Measurements from ENCODE around the gene ITPR1. TPM values are rescaled to one million over a fixed set of nuclear protein-coding genes. Genes with fewer than 3 reads are reported as not detected.

ITPR1 gene
- polyA plus RNA-seq, 2 of the 4 experiments (the other 2 are of a cell fraction): 2.8 to 9.6 TPM

- Histone ChIP-seq H3K4me1 (no peaks in the 10 kb centered on the region), H3K9me3 (no peaks in the 10 kb centered on the region), H3K27ac (no peak overlapping the region), H3K4me3 (no peak overlapping the region), H3K4me2 (no peak overlapping the region)
- ATAC-seq: peak; percentile 56 to 70; a peak in 4 of 6 replicates
- ChIA-PET CTCF (interaction anchor here (0.6 kb wide), 1 partner anchor 48 kb away, joined by 3 read pairs; no protein-coding TSS in a partner anchor), POLR2A (no interaction called here)
- no peak for DNase-seq (ENCODE audit: low read depth in 1 of 2, low spot score in 1 of 2)
- TF ChIP-seq JUN (IDR thresholded peaks at IDR 0.05) (no peak), ZSCAN20 (CRISPR knock-in tag; IDR thresholded peaks at IDR 0.05) (no peak), FOSB (CRISPR knock-in tag; IDR thresholded peaks at IDR 0.05) (no peak), CBX8 (IDR thresholded peaks at IDR 0.05) (no peak), HEYL (CRISPR knock-in tag; IDR thresholded peaks at IDR 0.05) (no peak), TP53 (CRISPR knock-in tag; IDR thresholded peaks at IDR 0.05) (no peak), USF2 (IDR thresholded peaks at IDR 0.05) (no peak), CEBPB (IDR thresholded peaks at IDR 0.05) (no peak), KDM1A (IDR thresholded peaks at IDR 0.05; ENCODE audit: low read depth) (no peak), MYC (IDR thresholded peaks at IDR 0.05; ENCODE audit: borderline replicate concordance, low read length) (no peak), CHD4 (IDR thresholded peaks at IDR 0.05; ENCODE audit: borderline replicate concordance) (no peak), ATOH8 (CRISPR knock-in tag; IDR thresholded peaks at IDR 0.05; ENCODE audit: low read depth) (no peak), HES2 (IDR thresholded peaks at IDR 0.05) (no peak), HOXB5 (CRISPR knock-in tag; IDR thresholded peaks at IDR 0.05) (no peak), SREBF2 (IDR thresholded peaks at IDR 0.05) (no peak)
- no peak for FAIRE-seq
Measured at GRCh38 chr3:4531478-4532025, 38.4 kb downstream of the ITPR1 start.

- FAIRE-seq: no peak
- Histone ChIP-seq H3K27ac (no peak overlapping the region), H3K4me1 (no peaks in the 10 kb centered on the region), H3K9me3 (no peaks in the 10 kb centered on the region), H3K4me3 (no peak overlapping the region), H3K4me2 (no peak overlapping the region)
- DNase-seq (ENCODE audit: low read depth in 1 of 2, low spot score in 1 of 2): no peak
- no peak for TF ChIP-seq ZSCAN20 (CRISPR knock-in tag; IDR thresholded peaks at IDR 0.05)
- no peak for TF ChIP-seq MYC (IDR thresholded peaks at IDR 0.05; ENCODE audit: borderline replicate concordance, low read length)
- no peak for TF ChIP-seq HEYL (CRISPR knock-in tag; IDR thresholded peaks at IDR 0.05)
- ChIA-PET POLR2A (no interaction called here), CTCF (interaction anchor here (0.6 to 1.6 kb wide), 2 partner anchors 17 to 21 kb away, joined by 3 to 4 read pairs; no protein-coding TSS in a partner anchor)
- 66% methylated on average over 11 of the region's 11 CpGs for WGBS (ENCODE audit: missing lambda C conversion rate)
- ATAC-seq: no peak
Measured at GRCh38 chr3:4532535-4533112, 39.5 kb downstream of the ITPR1 start.

DNA sequence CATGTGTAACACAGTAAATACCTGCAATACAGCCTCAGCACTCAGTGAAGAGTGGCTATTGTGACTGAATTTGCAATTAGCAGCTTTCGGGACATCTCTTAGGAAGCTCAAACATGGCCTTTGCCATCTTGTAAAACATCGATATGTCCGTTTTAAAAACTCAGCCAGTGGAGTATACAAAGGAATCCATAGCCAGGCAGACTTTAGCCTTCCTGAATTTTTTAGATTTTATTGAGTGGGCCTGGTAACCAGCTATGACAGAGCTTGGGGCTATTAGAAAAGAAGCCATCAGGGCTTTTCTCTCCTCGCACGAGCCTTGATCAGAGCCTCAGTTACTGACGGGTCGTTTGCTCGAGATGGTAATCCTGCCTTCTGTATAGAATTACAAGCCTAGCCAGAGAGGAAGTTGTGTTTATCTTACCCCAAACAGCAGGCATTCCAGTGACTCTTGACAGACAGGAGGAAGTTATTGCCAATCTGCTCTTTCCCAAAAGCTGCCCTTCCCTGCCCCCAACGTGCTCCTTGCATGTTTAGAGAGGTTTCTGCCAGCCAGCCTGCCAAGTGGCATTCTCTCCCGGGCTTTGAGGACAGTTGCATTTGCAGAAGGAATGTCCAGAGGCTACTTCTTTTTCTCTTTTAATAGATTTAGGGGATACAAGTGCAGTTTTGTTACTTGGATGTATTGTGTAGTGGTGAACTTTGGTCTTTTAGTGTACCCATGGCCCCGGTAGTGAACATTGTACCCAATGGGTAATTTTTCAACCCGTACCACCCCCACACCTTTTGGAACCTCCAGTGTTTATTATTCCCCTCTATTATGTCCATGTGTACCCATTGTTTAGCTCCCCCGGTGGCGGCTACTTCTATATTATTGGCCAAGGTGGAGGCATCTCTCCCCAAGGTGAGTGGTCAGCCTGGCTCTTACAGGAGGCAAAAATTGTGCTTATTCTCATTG is 40.6 kb downstream of the ITPR1 start:
- Histone ChIP-seq H3K9me3 (no peaks in the 10 kb centered on the region), H3K4me3 (no peak overlapping the region), H3K4me2 (no peak overlapping the region), H3K27ac (no peak overlapping the region), H3K4me1 (no peaks in the 10 kb centered on the region)
- CTCF ChIA-PET: interaction anchor here (0.6 to 1.6 kb wide), 3 partner anchors 18 to 38 kb away, joined by 3 to 4 read pairs (median 3); no protein-coding TSS in a partner anchor
- TF ChIP-seq HEYL (CRISPR knock-in tag; IDR thresholded peaks at IDR 0.05): no peak
- TF ChIP-seq POLR2AphosphoS2 (conservative IDR thresholded peaks at IDR 0.05; ENCODE audit: low read length): no peak
- no peak for TF ChIP-seq HOXB5 (CRISPR knock-in tag; IDR thresholded peaks at IDR 0.05)
- no peak for TF ChIP-seq MAZ (IDR thresholded peaks at IDR 0.05; ENCODE audit: borderline replicate concordance, low read depth, low read length)
- TF ChIP-seq RNF2 (IDR thresholded peaks at IDR 0.05; ENCODE audit: borderline replicate concordance, low read depth): no peak
- no peak for TF ChIP-seq EP300 (IDR thresholded peaks at IDR 0.05)
- no peak for TF ChIP-seq GATA3 (IDR thresholded peaks at IDR 0.05; ENCODE audit: borderline replicate concordance)
- TF ChIP-seq JUN (IDR thresholded peaks at IDR 0.05): no peak
- TF ChIP-seq ATOH8 (CRISPR knock-in tag; IDR thresholded peaks at IDR 0.05; ENCODE audit: low read depth): no peak
- WGBS (ENCODE audit: missing lambda C conversion rate): 60% methylated on average over 14 of the region's 14 CpGs
- ATAC-seq (0 out of 6 replicates have a peak, but pooled peaks of 1 of the 2 experiments have one; percentile 29), DNase-seq (ENCODE audit: low read depth in 1 of 2, low spot score in 1 of 2) (no peak), FAIRE-seq (no peak)
- POLR2A ChIA-PET: no interaction called here
